Activated CD8-positive, alpha-beta T cell treated with anti-CD3 and anti-CD28 coated beads for 36 hours (primary cell): ENCODE data around the gene FBXO24. TPM values are rescaled to one million over a fixed set of nuclear protein-coding genes. Genes with fewer than 3 reads are reported as not detected.
A peak's percentile ranks its signal among the peaks of the same experiment; 100 is the strongest.

Experiments
- ATAC-seq: fragments of 200-7000 bp; cut with Tn5 transposase; one replicate; pipeline ENCODE4 v1.10.0; 2021; ENCODE audit warnings: mild to moderate bottlenecking, moderate library complexity
- CTCF ChIA-PET: fragments of 350-600 bp; sonication (Branson Sonifier 250); formaldehyde crosslinking; loops from one replicate; lab custom pipeline; 2021; ENCODE audit warnings: antibody characterized with exemption; lab: Charles Lee
- POLR2A ChIA-PET: fragments of 350-600 bp; sonication (Branson Sonifier 250); formaldehyde crosslinking; loops from one replicate; lab custom pipeline; 2021; ENCODE audit warnings: antibody characterized with exemption; lab: Charles Lee
- DNase-seq: peaks from one replicate; pipeline ENCODE4 v3.0.0-alpha.2; 2020
- H3K27ac Mint-ChIP-seq: one replicate; pipeline ENCODE4 v1.8.0; 2021; ENCODE audit warnings: mild to moderate bottlenecking, mixed read lengths
- H3K27me3 Mint-ChIP-seq: one replicate; pipeline ENCODE4 v1.8.0; 2021; ENCODE audit warnings: mixed read lengths
- H3K36me3 Mint-ChIP-seq: one replicate; pipeline ENCODE4 v1.8.0; 2021; ENCODE audit warnings: low read depth, mixed read lengths
- H3K4me1 Mint-ChIP-seq: one replicate; pipeline ENCODE4 v1.8.0; 2021; ENCODE audit warnings: low read depth, mixed read lengths
- H3K4me3 Mint-ChIP-seq: one replicate; pipeline ENCODE4 v1.8.0; 2021; ENCODE audit warnings: mild to moderate bottlenecking, moderate library complexity, mixed read lengths
- H3K9me3 Mint-ChIP-seq: one replicate; pipeline ENCODE4 v1.8.0; 2021; ENCODE audit warnings: mixed read lengths
- CTCF ChIP-seq: fragments of 200-600 bp; IDR thresholded peaks from one replicate; pipeline ENCODE4 v1.8.0; 2022; ENCODE audit warnings: antibody characterized with exemption, mild to moderate bottlenecking
- intact Hi-C: fragments of 100-400 bp; cut with micrococcal nuclease; formaldehyde crosslinking; loops from one replicate; pipeline ENCODE4 v1.10.0; 2022
- total RNA-seq, 2 experiments: library from RNA; stranded (reverse); gene quantifications; one replicate each; pipeline ENCODE4 v1.2.3, GENCODE V29; 2021

FBXO24 gene
- total RNA-seq, 2 experiments from 2014 or later, result 1.4 to 1.5 TPM

- DNase-seq, result peak; percentile 33
- H3K4me3 Mint-ChIP-seq, result no peak overlapping the region
- ATAC-seq, result peak; percentile 3
- H3K9me3 Mint-ChIP-seq, result no peaks in the 10 kb centered on the region
- H3K36me3 Mint-ChIP-seq, result peaks cover 7% of the 10 kb centered on the region
- POLR2A ChIA-PET, result interaction anchor here (0.6 to 1.5 kb wide), 16 partner anchors 8 to 146 kb away, joined by 3 to 8 read pairs (median 4); partner anchors contain the start of gene PPP1R35
- no peak overlapping the region for H3K27ac Mint-ChIP-seq
- H3K27me3 Mint-ChIP-seq, result no peaks in the 10 kb centered on the region
- intact Hi-C loops, result no loop called here
- TF ChIP-seq CTCF, result no peak
- CTCF ChIA-PET, result interaction anchor here (0.9 to 1.8 kb wide), 6 partner anchors 11 to 100 kb away, joined by 3 to 7 read pairs (median 4); partner anchors contain the start of gene FBXO24
- H3K4me1 Mint-ChIP-seq, result peaks cover 42% of the 10 kb centered on the region
Observed at GRCh38 chr7:100570954-100571828, 14.9 kb upstream of the FBXO24 start.

- no peaks in the 10 kb centered on the region for H3K27me3 Mint-ChIP-seq
- ChIA-PET CTCF (interaction anchor here (0.9 to 1.8 kb wide), 6 partner anchors 12 to 101 kb away, joined by 3 to 7 read pairs (median 4); partner anchors contain the start of gene FBXO24), POLR2A (interaction anchor here (0.9 to 1.5 kb wide), 8 partner anchors 11 to 121 kb away, joined by 3 to 8 read pairs (median 5); no protein-coding TSS in a partner anchor)
- no peak for TF ChIP-seq CTCF
- H3K9me3 Mint-ChIP-seq, result no peaks in the 10 kb centered on the region
- intact Hi-C loops, result no loop called here
- H3K4me1 Mint-ChIP-seq, result peaks cover 42% of the 10 kb centered on the region
- ATAC-seq, result no peak
- peaks cover 7% of the 10 kb centered on the region for H3K36me3 Mint-ChIP-seq
- peak; percentile 34 for DNase-seq
- peak overlapping the region; percentile 52 for H3K27ac Mint-ChIP-seq
- no peak overlapping the region for H3K4me3 Mint-ChIP-seq
Observed at GRCh38 chr7:100571829-100572116, 14.4 kb upstream of the FBXO24 start.

- Mint-ChIP-seq H3K4me1 (peaks cover 40% of the 10 kb centered on the region), H3K27ac (no peak overlapping the region), H3K27me3 (no peaks in the 10 kb centered on the region), H3K4me3 (no peak overlapping the region), H3K36me3 (peaks cover 7% of the 10 kb centered on the region), H3K9me3 (no peaks in the 10 kb centered on the region)
- ChIA-PET CTCF (no interaction called here), POLR2A (interaction anchor here (0.9 to 1.4 kb wide), 3 partner anchors 9 to 23 kb away, joined by 3 to 16 read pairs (median 3); partner anchors contain the start of genes FBXO24 and LRCH4)
- DNase-seq (no peak), ATAC-seq (no peak)
- intact Hi-C loops, result no loop called here
- no peak for TF ChIP-seq CTCF
Observed at GRCh38 chr7:100572281-100572948, 13.7 kb upstream of the FBXO24 start.

GRCh38 chr7:100572949-100573675, 13.0 kb upstream of the FBXO24 start:
- no peaks in the 10 kb centered on the region for H3K27me3 Mint-ChIP-seq
- ATAC-seq (no peak), DNase-seq (no peak)
- peaks cover 7% of the 10 kb centered on the region for H3K36me3 Mint-ChIP-seq
- no peak overlapping the region for H3K4me3 Mint-ChIP-seq
- H3K4me1 Mint-ChIP-seq, result peaks cover 33% of the 10 kb centered on the region
- H3K27ac Mint-ChIP-seq, result no peak overlapping the region
- H3K9me3 Mint-ChIP-seq, result no peaks in the 10 kb centered on the region
- CTCF ChIA-PET, result no interaction called here
- no peak for TF ChIP-seq CTCF
- intact Hi-C loops, result no loop called here
- POLR2A ChIA-PET, result interaction anchor here (0.9 to 1.4 kb wide), 3 partner anchors 9 to 22 kb away, joined by 3 to 16 read pairs (median 3); partner anchors contain the start of genes FBXO24 and LRCH4
